Right lobe of liver (tissue), 4 donors: ENCODE results near the gene LOXL1.

Experiments
- CTCF ChIP-seq, 4 donors: fragments of 200-600 bp in 3 of 4; fragments of 450-650 bp in 1 of 4; IDR thresholded peaks; one replicate each; pipeline versions ENCODE4 v1.5.1 to v1.8.0; 2016 to 2022; ENCODE audit warnings: antibody characterized with exemption in 4 of 4, mild to moderate bottlenecking in 2 of 4
- POLR2A ChIP-seq: fragments of 450-650 bp; IDR thresholded peaks from one replicate; pipeline ENCODE4 v1.6.1; 2017; ENCODE audit warnings: antibody characterized with exemption, mild to moderate bottlenecking
- donor health status: DM: no; HTN: no; CAD: no.
- donor health status: DM: no; HTN: no; CAD: no.
- donor health status: DM: no; HTN: yes; CAD: no.

- TF ChIP-seq POLR2A (no peak), CTCF (IDR thresholded peaks at IDR 0.05) (no peak)
These were observed 3.8 kb upstream of the LOXL1 start for GRCh38 chr15:73922186-73923151.
